Astrocyte of the spinal cord (primary cell): ENCODE data around the gene GLS.

Experiments used
- DNase-seq: peaks from one replicate; pipeline ENCODE4 v3.0.0; 2011; ENCODE audit warnings: low read depth, low spot score
- H3K4me3 ChIP-seq: 2 replicates; pipeline ENCODE4 v1.5.1; 2011; ENCODE audit warnings: low read depth, mild to moderate bottlenecking, low read length, moderate library complexity
- in situ Hi-C: cut with HindIII; loops from 2 replicates; pipeline ENCODE4 v1.10.0; 2017; ENCODE audit warnings: low sequenced_read_pairs
- TF ChIP-seq, protein P1 (sequence below): IDR thresholded peaks from 2 replicates; pipeline ENCODE4 v1.5.1; 2012; ENCODE audit warnings: low read depth, mild to moderate bottlenecking, low read length, inconsistent platforms

The GLS gene

DNA sequence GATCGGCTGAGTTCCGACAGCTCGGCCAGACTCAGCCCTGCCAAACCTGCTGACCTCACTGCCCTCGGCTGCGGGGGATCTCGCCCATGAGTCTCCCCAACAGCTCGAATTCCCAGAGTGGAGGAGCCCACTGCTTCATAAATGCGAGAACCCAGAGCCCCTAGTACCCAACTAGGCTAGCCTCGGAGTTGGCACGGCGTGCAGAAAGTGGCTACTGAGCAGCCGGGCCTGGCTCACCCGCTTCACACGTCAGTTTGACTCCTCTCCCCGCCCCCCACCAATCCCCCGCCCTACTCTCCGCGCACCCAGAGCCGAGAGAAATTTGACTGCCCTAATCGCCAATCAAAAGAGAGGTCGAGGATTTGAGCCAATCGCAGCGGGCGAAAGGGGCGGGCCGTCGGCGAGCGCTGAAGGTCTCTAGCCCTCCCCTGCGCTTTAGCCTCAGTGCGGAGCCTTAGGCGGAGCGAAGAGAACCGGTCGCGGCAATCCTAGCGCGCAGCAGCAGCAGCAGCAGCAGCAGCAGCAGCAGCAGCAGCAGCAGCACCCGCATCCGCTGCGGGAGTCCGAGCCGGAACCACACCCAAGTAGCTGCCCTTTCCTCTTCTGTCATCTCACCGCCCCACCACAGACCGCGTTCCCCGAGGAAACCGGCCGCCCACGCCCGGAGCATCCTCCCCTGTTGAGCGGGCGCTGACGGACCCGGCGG is at the start of gene GLS:
Gene GLS, plus strand, starts transcription at position 444 of the 706 bp plus-strand sequence. CDS start 264 bp downstream, outside the sequence.
- peak within 1 kb of the TSS; percentile 86 for H3K4me3 ChIP-seq
- in situ Hi-C loops, result no loop called here
- TF ChIP-seq, protein P1, sequence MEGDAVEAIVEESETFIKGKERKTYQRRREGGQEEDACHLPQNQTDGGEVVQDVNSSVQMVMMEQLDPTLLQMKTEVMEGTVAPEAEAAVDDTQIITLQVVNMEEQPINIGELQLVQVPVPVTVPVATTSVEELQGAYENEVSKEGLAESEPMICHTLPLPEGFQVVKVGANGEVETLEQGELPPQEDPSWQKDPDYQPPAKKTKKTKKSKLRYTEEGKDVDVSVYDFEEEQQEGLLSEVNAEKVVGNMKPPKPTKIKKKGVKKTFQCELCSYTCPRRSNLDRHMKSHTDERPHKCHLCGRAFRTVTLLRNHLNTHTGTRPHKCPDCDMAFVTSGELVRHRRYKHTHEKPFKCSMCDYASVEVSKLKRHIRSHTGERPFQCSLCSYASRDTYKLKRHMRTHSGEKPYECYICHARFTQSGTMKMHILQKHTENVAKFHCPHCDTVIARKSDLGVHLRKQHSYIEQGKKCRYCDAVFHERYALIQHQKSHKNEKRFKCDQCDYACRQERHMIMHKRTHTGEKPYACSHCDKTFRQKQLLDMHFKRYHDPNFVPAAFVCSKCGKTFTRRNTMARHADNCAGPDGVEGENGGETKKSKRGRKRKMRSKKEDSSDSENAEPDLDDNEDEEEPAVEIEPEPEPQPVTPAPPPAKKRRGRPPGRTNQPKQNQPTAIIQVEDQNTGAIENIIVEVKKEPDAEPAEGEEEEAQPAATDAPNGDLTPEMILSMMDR, result no peak
- DNase-seq, result peak; percentile 98

DNA sequence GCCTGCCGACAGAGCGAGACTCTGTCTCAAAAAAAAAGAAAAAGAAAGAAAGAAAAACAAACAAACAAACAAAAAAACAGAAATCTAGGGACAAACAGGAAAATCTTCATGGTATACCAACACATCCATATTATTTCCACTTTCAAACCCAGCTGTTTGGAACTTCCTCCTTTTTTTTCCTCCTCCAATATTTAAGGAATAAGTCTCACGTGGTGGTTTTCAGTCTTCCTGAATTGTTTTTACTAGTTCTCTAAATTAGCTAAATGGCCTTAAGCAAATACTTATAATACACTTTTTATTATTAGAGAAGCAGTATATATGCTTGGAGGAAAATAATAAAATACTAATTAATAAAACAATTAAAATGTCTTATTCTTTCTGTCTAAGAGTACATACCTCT is 48.7 kb upstream of the GLS start:
- in situ Hi-C loops, result no loop called here
- no peak overlapping the region for H3K4me3 ChIP-seq
- no peak for DNase-seq
- TF ChIP-seq, protein P1, result no peak

DNA sequence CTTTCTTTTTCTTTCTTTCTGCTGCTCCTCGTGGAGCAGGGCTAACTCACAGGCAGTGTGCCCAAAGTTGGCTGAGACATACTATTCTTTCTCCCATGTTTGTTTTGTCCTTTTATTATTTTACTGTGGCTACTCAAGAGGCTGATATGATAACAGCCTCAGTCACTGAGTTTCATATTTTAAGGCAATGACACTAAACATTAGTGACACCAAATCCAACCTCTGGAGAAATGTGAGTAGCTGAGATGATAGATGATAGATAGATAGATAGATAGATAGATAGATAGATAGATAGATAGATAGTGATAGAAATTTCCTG is 45.8 kb upstream of the GLS start:
- TF ChIP-seq, protein P1, result no peak
- DNase-seq, result no peak
- no peak overlapping the region for H3K4me3 ChIP-seq
- in situ Hi-C loops, result no loop called here

DNA sequence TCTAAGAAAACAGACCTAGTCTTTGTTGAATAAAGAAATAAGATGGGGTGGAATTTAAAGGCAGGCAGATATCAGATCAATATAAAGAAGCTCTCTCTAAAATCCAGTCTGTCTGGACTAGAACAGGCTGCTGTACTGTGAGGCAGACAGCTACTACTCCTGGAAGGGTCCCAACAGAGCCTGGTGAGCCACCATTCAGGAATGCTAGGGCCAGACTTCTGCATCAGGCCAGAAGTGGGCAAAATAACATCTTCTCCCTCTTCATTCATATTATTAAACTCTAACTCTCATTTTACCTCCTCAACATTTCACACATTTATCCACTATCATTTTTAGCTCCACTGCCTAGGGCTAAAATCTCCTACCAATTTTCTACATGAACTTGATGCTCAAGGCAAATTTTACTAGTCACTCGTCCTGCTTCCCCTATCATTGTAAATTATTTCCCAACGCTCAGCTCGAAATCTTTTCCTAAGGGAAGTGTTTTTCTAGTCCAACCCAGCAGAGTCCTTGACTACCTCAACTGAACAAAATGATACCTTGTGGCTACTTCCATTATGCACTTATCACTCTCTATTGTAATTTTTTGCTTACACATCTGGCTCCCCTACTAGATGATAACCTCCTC is 45.2 kb upstream of the GLS start:
- peak; percentile 91 for DNase-seq

DNA sequence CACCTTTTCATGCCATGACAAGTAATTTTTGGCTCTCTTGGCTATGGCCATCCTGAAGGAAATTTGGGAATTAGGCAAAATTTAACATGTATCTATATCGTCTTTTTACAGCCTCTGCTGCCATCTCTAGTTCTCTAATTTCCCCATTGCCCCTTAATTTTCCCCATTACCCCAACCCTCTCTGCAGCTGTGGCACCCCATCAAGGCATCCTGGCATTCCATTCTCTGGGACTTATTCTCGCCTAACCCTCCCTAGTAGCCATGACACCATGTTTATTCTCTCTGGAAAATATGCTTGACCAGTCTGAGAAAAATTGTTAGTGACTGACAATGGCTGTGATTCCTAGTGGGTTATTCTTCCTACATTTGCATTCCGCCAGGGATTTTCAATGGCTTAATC is 43.9 kb upstream of the GLS start:
- DNase-seq, result no peak
- in situ Hi-C loops, result no loop called here
- TF ChIP-seq, protein P1, result no peak
- H3K4me3 ChIP-seq, result no peak overlapping the region

More for the DNA sequence above, 45.2 kb upstream of the GLS start:
- TF ChIP-seq, protein P1, result no peak
- in situ Hi-C loops, result no loop called here
- H3K4me3 ChIP-seq, result no peak overlapping the region

DNA sequence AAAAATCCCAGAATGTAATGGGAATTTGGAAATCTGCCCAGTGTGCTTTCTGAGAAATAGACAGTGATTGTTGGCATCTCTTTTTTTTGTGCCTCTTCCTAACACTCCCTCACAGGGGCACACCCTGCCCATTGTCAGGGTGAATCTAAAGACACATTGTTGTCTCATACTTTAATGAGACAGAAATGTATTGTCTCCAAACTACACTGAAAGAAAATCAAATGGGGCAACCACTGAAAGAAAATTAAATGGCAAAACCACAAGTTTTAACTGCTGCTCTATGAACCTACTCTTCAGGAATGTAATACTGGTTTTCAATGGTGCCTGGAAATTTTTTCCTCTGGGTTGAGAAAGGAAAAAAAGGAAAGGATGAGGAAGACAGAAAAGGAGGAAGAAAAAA is 43.2 kb upstream of the GLS start:
- TF ChIP-seq, protein P1, result no peak
- in situ Hi-C loops, result no loop called here
- H3K4me3 ChIP-seq, result no peak overlapping the region
- DNase-seq, result peak; percentile 77
